ENCODE results near the gene ACSS1. TPM values are rescaled to one million over a fixed set of nuclear protein-coding genes. Genes with fewer than 3 reads are reported as not detected.

Gene ACSS1
- total RNA-seq, 1 donor from 2014 or later: 6.7 TPM

DNA sequence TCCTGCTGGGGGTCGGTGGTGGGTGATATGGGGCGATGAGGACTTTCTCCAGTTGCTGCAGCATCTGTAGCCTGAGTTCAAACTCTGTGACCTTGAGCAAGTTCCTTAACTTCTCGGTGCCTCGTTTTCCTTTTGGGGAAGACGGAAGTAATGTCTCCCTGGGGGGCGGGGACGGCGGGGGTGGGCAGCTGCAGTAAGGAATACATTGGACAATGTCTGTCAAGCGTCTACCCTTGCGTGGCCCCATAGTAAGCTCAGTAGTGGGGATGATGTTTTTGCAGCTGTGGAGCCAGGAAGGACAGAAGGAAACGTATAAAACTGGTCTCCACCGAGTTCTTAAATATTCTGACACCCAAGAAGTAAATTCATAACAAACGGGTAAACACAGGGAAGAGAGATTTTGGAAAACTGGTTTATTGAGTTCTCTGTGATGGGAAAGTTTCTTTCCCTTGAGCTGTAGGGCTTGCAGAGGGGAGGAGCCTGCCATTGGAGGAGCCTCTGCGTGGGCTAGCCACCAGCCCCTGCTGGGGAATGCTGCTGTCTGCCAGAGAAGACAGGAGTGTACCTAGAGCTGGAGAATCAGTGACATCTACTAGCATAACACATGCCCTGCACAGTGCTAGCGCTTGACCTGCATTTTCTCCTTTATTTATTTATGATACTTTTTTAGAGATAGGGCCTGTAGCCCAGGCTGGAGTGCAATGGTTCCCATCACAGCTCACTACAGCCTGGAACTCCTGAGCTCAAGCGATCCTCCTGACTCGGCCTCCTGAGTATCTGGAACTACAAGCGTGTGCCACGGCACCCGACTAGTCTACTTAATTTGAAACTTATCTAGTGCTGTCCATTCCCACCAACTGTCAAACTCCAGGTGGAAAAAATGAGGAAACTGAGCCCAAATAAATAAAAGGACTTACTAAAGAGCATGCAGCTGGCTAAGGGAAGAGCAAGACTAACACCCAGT, 1.2 kb upstream of the ACSS1 start:
- no peak for ATAC-seq

- ATAC-seq: peak; percentile 62
Measured at GRCh38 chr20:25057234-25058050, 497 bp downstream of the ACSS1 start.

DNA sequence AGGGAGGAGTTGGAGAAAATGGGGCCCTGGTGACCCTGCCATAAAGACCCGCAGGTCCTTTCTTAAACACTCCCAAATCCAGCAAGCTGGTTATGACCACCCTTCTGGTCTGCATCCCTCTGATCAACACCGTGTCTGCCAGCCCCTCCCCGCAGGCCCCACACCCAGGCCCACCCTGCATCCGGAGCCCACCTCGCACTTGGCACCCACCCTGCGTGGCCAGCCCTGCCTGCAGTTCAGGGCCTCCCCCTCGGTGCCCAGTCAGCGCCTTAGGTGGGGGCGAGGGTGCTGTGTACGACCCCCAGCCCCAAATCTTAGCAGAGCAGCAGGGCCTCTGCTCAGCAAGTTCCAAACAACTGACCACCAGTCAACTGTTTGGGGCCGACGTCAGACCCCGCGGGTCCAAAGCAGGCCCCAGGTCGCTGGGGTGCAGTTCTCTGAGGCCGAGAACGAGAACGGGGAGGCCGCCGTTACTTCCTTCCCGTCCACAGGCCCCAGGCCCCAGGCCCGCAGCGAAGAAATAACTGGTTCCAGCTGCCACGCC, 1.2 kb downstream of the ACSS1 start:
- ATAC-seq: no peak

- ATAC-seq: no peak
Measured at GRCh38 chr20:25055711-25056495, 2.0 kb downstream of the ACSS1 start.

DNA sequence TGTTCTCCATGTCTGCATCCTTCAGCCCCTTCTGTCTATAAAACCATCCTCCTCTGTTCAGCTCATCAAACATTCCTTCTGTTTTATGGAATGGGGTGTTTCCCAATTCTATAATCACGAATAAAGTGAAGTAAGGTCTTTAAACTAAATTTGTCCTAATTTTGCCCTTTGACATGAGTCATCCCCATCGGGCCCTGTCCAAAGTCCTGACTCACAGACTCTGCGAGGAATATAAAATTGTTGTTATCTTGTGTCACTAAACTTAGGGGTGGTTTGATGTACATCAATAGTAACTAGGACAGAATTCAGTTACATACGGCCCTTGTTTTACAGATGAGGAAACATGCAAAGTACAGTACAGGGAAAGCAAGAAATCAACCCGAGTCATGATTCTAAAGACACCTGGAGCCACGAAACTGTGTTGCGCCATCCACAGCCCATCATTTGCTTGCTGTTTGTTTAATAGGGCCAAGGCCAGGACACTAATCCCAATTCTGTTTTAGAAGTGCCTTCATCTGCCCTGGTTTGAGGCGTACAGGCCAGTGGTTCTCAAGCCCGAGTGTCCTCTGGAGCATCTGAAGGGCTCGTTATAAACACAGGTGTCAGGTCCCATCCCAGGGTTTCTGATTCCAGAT, 2.8 kb downstream of the ACSS1 start:
- ATAC-seq: no peak

DNA sequence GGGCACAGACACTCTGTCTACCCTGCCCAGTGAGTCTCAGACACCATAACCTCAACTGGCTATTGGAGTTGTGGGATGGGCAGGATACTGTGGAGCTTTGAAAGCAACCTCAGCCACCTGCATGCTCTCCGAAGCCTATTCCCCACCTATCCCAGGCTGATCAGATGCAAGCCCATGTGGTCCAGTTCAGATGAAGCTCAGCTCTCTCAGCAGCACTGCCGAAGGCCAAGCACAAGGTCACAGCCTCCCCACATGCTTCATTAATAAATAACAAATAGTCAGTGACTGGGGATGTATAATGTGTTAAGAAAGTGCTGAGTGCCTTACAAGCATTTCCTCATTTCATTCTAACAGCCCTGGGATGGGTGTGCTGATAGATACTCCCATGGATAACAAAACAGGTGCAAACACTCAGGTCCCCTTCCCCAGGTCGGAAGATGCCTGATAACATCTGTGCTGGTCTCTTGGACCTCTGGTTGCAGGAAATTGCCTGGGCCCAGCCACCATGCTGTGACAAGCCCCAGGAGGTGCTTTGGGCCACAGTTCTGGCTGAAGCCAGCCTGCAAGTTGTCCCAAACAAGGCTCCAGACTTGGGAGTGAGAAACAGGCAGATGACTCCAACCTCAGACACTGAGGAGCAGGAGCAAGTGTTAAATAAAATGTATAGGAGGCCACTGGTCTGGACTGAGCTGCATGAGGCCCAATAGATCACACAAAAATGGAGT, 3.7 kb downstream of the ACSS1 start:
- no peak for ATAC-seq

DNA sequence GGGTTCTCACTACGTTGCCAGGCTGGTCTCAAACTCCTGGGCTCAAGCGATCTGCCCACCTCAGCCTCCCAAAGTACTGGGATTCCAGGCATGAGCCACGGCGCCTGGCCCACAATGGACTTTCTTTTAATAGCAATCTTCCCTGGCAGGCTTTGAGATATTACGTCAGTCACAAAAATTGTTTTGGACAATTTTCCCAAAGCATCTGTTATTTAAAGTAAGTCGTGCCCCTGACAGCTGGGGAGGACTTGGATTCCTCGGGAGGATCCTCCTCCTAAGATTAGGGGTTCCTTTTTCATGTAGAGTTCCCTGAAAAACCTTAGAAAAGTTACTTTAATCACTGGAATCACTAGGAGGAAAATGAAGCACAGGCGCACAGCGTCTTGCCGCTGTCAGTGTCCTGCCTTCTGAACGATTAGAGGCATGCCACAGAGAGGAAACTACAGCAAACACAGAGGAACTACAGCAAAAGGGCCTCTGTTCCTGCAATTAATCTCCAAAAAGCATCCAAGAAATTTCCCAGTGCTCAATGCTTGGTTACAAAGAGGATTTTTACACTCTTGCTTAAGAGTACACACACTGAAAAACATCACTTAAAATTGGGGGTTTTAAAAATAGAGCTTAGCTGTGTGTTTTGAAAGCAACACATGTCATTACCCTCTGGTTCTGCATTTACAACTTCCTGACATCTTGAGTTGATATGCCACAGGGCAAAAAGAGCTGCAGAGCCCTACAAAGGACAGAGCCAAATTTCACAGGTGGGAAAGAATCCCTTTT, 4.5 kb downstream of the ACSS1 start:
- ATAC-seq: no peak

DNA sequence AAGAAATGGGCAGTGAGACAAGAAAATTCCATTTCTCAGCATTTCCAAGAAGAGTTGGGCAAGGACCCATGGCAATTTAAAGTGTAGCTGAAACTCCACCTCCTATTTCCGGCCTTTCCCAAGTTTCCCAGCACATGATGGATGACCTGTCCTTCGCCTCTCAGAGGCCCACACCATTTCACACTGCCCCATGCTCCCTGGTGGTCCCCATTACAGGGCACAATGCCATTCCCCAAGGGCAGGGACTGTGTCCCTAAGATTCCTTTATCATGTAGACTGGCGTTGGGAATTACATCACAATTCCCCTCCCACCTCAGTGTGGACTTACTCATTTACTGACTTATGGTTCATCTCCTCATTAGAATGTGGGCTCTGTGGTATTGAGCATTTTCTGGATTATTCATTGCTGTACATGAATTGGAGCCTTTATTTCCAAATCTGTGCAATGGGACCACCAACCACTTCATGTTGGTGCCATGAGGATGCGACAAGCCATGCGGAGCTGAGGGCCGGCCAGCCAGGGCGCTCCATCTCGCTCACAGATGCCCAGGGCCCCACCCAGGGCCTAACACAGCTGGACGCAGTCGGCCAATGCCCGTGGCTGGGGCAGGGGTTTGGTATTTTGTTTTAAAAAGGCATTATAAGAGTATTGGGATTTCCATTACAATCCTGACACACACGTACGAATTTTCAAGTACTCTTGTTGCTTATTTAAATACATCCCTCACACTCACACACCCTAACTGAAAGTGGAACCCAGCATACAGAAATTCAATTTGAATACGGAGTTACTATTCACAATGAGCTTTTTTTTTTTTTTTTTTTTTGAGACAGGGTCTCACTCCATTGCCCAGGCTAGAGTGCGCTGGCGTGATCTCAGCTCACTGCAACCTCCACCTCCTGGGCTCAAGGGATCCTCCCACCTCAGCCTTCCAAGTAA, 5.4 kb downstream of the ACSS1 start:
- ATAC-seq: no peak

GRCh38 chr20:25051386-25052155, 6.4 kb downstream of the ACSS1 start:
- ATAC-seq: no peak

DNA sequence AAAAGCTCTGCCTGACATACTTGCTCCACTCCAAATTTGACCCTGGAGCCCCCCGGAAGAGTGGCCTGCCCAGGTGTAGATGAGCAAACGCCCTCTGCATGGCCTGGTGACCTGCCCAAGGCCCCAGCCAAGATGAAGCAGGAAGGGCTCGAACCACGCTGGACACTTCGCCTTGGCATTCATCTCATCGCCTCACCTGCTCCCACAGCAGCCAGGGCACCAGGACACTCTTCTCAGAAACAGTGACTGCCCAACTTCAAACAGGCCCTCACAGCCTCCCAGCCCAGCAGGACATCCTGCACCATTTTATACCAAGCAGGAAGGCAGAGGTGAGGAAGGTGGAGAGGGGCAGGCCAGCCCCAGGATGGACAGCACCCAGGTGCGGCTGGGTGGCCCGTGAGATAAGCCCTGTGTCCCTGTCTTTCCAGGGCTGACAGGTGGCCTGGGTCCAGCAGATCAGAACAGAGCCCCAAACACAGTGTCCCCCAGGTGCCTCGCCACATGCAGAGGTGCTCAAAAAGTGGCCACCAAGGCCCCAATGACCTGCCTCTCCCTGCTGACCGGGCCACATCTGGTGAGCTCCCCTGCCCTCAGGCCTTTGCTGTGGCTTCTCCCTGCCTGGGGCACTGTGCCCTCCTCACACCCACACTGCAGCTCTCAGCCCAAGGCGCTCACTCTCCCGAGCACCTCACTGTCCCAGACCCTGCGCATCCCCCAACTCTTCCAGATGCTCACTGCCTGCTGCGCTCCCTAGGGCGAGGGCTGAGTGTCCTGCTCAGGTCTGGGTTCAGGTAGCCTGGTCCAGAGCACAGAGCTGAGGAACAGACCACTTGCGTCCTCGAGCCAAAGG, 7.2 kb downstream of the ACSS1 start:
- ATAC-seq: no peak

DNA sequence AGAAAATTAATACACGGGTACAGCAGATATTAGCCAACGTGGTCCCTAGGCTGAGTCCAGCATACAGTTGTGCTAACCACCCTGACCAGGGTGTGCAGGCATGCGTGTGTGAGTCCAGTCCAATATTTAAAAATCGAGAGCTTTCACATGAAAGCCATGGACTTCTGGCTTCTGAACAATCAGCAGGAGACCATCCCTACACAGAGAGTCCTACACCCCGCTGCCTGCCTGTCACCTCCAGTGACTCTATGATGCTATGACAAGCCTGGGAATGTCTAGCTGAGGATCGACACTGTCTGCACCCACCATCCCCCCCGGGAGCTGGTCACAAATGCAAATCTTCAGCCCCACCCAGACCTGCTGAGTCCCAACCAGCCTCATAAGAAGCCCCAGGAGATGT, 7.9 kb downstream of the ACSS1 start:
- no peak for ATAC-seq

- ATAC-seq: no peak
Measured at GRCh38 chr20:25049261-25050060, 8.5 kb downstream of the ACSS1 start.

DNA sequence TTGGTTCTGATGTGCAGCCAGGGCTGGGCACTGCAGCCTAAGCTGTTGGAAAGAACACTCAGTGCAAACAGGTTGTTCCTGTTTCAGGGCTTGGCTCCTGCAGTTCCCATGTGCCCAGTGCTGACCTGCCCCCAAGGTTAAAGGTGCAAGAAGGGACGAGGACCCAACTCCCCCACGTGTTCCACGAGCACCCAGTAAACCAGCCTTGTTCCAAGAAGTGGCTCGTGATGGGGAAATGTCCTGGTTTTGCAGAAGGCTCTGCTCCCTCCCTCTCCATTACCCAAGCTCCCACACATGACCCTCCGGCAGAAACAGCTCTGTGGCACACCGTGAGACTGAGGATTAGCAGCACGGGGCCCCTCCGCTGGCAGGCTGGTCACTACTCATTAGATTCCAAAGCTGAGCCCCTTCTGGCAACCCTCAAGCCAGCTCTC, 9.4 kb downstream of the ACSS1 start:
- ATAC-seq: peak; percentile 68

DNA sequence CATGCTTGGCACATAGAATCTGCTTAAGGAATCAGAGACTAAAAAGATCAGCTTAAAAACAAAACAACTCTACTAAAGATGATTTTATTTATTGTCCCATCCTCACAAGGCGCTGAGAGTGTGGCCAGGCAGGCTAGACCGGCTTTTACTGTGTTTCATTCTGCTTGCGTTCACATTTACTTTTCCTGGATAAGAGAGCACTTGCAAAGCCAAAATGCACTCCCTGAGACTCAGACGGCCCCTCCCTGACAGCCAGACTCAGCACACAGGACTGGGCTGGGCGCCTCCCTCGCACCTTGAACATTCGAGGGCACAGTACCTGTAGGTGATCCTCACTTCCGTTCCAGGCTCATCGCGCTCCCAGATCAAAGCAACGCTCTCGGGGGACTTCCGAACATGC, 10.2 kb downstream of the ACSS1 start:
- ATAC-seq: peak; percentile 67

GRCh38 chr20:25046736-25047666, 10.9 kb downstream of the ACSS1 start:
- no peak for ATAC-seq

Data from esophagus mucosa (tissue), 1 donor.